SK-N-SH (cell line): ENCODE results near the gene HSF5. TPM values are rescaled to one million over a fixed set of nuclear protein-coding genes. Genes with fewer than 3 reads are reported as not detected.

Experiments
- CTCF ChIA-PET: fragments of 300-600, 350-600 bp; formaldehyde crosslinking; extraction: SDS; loops from one replicate; lab custom pipeline; 2021; lab: Yijun Ruan, JAX
- POLR2A ChIA-PET: fragments of 350-600 bp; sonication (Branson Sonifier 250); formaldehyde crosslinking; extraction: SDS; loops from one replicate; lab custom pipeline; 2020; ENCODE audit warnings: antibody characterized with exemption, inconsistent platforms; lab: Yijun Ruan, JAX
- DNase-seq: peaks from one replicate; pipeline ENCODE4 v3.0.0; 2012
- H2AFZ ChIP-seq: fragments of 200-600 bp; sonication (generic); 2 replicates; pipeline ENCODE4 v1.8.1; 2016; ENCODE audit warnings: antibody characterized with exemption, mild to moderate bottlenecking, low read depth
- H3F3A ChIP-seq: fragments of 200-600 bp; sonication (generic); replicated peaks from 2 replicates; pipeline ENCODE3; 2016; ENCODE audit warnings: antibody characterized with exemption, mild to moderate bottlenecking; ENCODE audit not compliant: insufficient read depth
- H3K27ac ChIP-seq, 2 experiments: fragments of 200-500 bp in 1 of 2; fragments of 200-600 bp in 1 of 2; sonication (Bioruptor generic) in 1 of 2; sonication (generic), shearing (Covaris generic) in 1 of 2; 2 replicates each; pipeline versions ENCODE4 v1.5.1 to v1.6.1; 2014 to 2016; ENCODE audit warnings: low read depth in 2 of 2, inconsistent platforms in 1 of 2, low read length in 1 of 2, mild to moderate bottlenecking in 1 of 2, mixed read lengths in 1 of 2
- H3K27me3 ChIP-seq: fragments of 200-600 bp; sonication (generic), shearing (Covaris generic); 2 replicates; pipeline ENCODE4 v1.6.1; 2016; ENCODE audit warnings: mixed run types; ENCODE audit not compliant: insufficient read depth
- H3K36me3 ChIP-seq, 2 experiments: fragments of 200-500 bp in 1 of 2; fragments of 200-600 bp in 1 of 2; sonication (Bioruptor generic) in 1 of 2; sonication (generic) in 1 of 2; replicated peaks in 1 of 2; 2 replicates each; pipeline versions ENCODE3 to v1.5.1; 2014 to 2016; ENCODE audit warnings: low read length in 1 of 2, mild to moderate bottlenecking in 1 of 2; ENCODE audit not compliant: insufficient read depth in 2 of 2, control insufficient read depth in 1 of 2
- H3K4me1 ChIP-seq, 2 experiments: fragments of 200-500 bp in 1 of 2; fragments of 200-600 bp in 1 of 2; sonication (Bioruptor generic) in 1 of 2; sonication (generic), shearing (Covaris generic) in 1 of 2; 2 replicates each; pipeline versions ENCODE4 v1.5.1 to v1.6.1; 2014 to 2016; ENCODE audit warnings: low read depth in 1 of 2, low read length in 1 of 2, mixed run types in 1 of 2; ENCODE audit not compliant: insufficient read depth in 2 of 2, control insufficient read depth in 1 of 2
- H3K4me2 ChIP-seq: fragments of 200-600 bp; sonication (generic), shearing (Covaris generic); 2 replicates; pipeline ENCODE4 v1.6.1; 2017; ENCODE audit warnings: mixed run types
- H3K4me3 ChIP-seq, 2 experiments: fragments of 200-500 bp in 1 of 2; fragments of 200-600 bp in 1 of 2; sonication (Bioruptor generic) in 1 of 2; sonication (generic), shearing (Covaris generic) in 1 of 2; 2 replicates each; pipeline versions ENCODE4 v1.5.1 to v1.8.1; 2014 to 2016; ENCODE audit warnings: low read depth in 2 of 2, inconsistent platforms in 1 of 2, low read length in 1 of 2, mild to moderate bottlenecking in 1 of 2, mixed read lengths in 1 of 2, moderate library complexity in 1 of 2
- H3K79me2 ChIP-seq: fragments of 200-600 bp; sonication (generic); 2 replicates; pipeline ENCODE4 v1.8.1; 2017; ENCODE audit warnings: mild to moderate bottlenecking; ENCODE audit not compliant: insufficient read depth
- H3K9ac ChIP-seq: fragments of 200-600 bp; sonication (generic); 2 replicates; pipeline ENCODE4 v1.6.1; 2017; ENCODE audit warnings: mixed run types
- H3K9me2 ChIP-seq: fragments of 200-600 bp; sonication (generic); 2 replicates; pipeline ENCODE4 v1.6.1; 2017; ENCODE audit warnings: mixed run types
- H3K9me3 ChIP-seq: fragments of 200-600 bp; sonication (generic); 2 replicates; pipeline ENCODE4 v1.6.1; 2017; ENCODE audit warnings: mixed run types, mild to moderate bottlenecking, moderate library complexity
- H4K20me1 ChIP-seq: fragments of 200-600 bp; sonication (generic); 2 replicates; pipeline ENCODE4 v1.6.1; 2017; ENCODE audit warnings: mild to moderate bottlenecking, mixed run types; ENCODE audit not compliant: insufficient read depth
- EZH2phosphoT487 ChIP-seq: fragments of 200-600 bp; sonication (generic); IDR thresholded peaks from 2 replicates; pipeline ENCODE4 v1.6.1; 2017; ENCODE audit warnings: low read depth, mixed run types, mild to moderate bottlenecking, antibody characterized with exemption, moderate library complexity, borderline replicate concordance
- MXI1 ChIP-seq: IDR thresholded peaks from 2 replicates; pipeline ENCODE4 v1.6.1; 2012; ENCODE audit warnings: mild to moderate bottlenecking, low read depth, low read length, improper control_type of control experiment
- NRF1 ChIP-seq: IDR thresholded peaks from 2 replicates; pipeline ENCODE4 v1.6.1; 2012; ENCODE audit warnings: low read depth, mild to moderate bottlenecking, low read length
- RAD21 ChIP-seq: IDR thresholded peaks from 2 replicates; pipeline ENCODE4 v1.6.1; 2012; ENCODE audit warnings: mild to moderate bottlenecking, low read length
- SIN3A ChIP-seq: IDR thresholded peaks from 2 replicates; pipeline ENCODE4 v1.6.1; 2012; ENCODE audit warnings: low read depth, mild to moderate bottlenecking, low read length, moderate library complexity, borderline replicate concordance
- SMC3 ChIP-seq: IDR thresholded peaks from 2 replicates; pipeline ENCODE4 v1.6.1; 2012; ENCODE audit warnings: low read depth, low read length, improper control_type of control experiment
- TAF1 ChIP-seq: IDR thresholded peaks from 2 replicates; pipeline ENCODE4 v1.6.1; 2012; ENCODE audit warnings: low read depth, mild to moderate bottlenecking, low read length, moderate library complexity, borderline replicate concordance
- WGBS: methylation state at CpG from one replicate; pipeline ENCODE4 v1.1.6; 2017; ENCODE audit warnings: low lambda C conversion rate; 5-methylcytosine and 5-hydroxymethylcytosine counted together
- polyA plus RNA-seq, 3 experiments: library from polyadenylated mRNA; depleted of rRNA; stranded (reverse); fragments of >200 nt; gene quantifications; 2 replicates each; pipeline ENCODE4 v1.2.3, GENCODE V29; 2012
- TF ChIP-seq, protein P1 (sequence below): IDR thresholded peaks from 2 replicates; pipeline ENCODE4 v1.4.0; 2012; ENCODE audit warnings: low read depth, borderline replicate concordance
- TF ChIP-seq, protein P2 (sequence below): IDR thresholded peaks from 2 replicates; pipeline ENCODE4; 2012
- TF ChIP-seq, protein P3 (sequence below): IDR thresholded peaks from 2 replicates; pipeline ENCODE4 v1.4.0; 2012; ENCODE audit warnings: low read depth, borderline replicate concordance
- TF ChIP-seq, protein P4 (sequence below): IDR thresholded peaks from 2 replicates; pipeline ENCODE4 v1.6.1; 2012; ENCODE audit warnings: mild to moderate bottlenecking, low read depth, low read length, moderate library complexity

The HSF5 gene
- polyA plus RNA-seq, 1 of the 3 experiments (the other 2 are of a cell fraction) = not detected

DNA sequence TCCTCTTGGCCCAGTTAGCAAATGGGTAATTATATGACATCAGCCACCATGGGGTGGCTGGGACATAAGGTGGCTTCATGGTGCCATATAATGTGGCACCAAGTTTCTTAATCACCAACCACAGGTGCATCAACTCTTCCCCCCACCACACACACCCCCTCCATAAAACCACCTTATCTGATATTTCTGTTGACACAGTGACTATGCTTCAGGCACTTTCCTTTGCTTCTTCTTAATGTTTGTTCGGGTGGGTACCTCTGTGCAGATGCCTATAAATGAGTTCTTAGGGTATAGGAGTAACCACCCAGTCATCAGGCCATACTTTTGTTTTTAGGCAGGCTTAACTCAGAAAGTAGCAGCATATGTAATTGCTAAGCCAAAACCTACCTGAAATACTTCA, 100.4 kb downstream of the HSF5 start (continued):
- TF ChIP-seq, protein P1, sequence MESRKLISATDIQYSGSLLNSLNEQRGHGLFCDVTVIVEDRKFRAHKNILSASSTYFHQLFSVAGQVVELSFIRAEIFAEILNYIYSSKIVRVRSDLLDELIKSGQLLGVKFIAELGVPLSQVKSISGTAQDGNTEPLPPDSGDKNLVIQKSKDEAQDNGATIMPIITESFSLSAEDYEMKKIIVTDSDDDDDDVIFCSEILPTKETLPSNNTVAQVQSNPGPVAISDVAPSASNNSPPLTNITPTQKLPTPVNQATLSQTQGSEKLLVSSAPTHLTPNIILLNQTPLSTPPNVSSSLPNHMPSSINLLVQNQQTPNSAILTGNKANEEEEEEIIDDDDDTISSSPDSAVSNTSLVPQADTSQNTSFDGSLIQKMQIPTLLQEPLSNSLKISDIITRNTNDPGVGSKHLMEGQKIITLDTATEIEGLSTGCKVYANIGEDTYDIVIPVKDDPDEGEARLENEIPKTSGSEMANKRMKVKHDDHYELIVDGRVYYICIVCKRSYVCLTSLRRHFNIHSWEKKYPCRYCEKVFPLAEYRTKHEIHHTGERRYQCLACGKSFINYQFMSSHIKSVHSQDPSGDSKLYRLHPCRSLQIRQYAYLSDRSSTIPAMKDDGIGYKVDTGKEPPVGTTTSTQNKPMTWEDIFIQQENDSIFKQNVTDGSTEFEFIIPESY = no peak
- no peak for TF ChIP-seq NRF1
- no peak for TF ChIP-seq TAF1
- TF ChIP-seq, protein P2, sequence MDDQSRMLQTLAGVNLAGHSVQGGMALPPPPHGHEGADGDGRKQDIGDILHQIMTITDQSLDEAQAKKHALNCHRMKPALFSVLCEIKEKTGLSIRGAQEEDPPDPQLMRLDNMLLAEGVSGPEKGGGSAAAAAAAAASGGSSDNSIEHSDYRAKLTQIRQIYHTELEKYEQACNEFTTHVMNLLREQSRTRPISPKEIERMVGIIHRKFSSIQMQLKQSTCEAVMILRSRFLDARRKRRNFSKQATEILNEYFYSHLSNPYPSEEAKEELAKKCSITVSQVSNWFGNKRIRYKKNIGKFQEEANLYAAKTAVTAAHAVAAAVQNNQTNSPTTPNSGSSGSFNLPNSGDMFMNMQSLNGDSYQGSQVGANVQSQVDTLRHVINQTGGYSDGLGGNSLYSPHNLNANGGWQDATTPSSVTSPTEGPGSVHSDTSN = no peak
- no peak for TF ChIP-seq MXI1
- TF ChIP-seq SIN3A = no peak
- TF ChIP-seq RAD21 = no peak
- TF ChIP-seq EZH2phosphoT487 = no peak
- no peak for TF ChIP-seq SMC3

DNA sequence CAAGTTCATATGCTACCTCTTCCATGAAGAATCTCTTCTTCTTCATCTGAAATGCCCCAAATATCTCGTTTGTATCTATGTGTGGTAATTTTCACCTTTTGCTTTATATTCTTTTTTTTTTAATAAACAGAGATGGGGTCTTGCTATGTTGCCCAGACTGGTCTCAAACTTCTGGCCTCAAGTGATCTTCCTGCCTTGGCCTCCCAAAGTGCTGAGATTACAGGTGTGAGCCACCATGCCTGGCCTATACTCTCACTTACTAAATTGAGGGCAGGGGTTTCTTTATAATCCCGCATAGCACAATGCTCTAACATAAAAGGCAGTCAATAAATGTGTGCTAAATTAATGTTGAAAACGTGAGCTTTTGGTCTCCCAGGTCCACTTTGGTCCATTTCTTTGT, 101.5 kb downstream of the HSF5 start:
- H3K27ac ChIP-seq = no peak overlapping the region
- POLR2A ChIA-PET = no interaction called here
- no peaks in the 10 kb centered on the region for H4K20me1 ChIP-seq
- no peak overlapping the region for H2AFZ ChIP-seq
- H3K4me1 ChIP-seq = peaks cover 0 to 9% of the 10 kb centered on the region in 2 experiments; a peak in 2 of 4 replicates
- no peak for TF ChIP-seq SIN3A
- TF ChIP-seq, protein P3, sequence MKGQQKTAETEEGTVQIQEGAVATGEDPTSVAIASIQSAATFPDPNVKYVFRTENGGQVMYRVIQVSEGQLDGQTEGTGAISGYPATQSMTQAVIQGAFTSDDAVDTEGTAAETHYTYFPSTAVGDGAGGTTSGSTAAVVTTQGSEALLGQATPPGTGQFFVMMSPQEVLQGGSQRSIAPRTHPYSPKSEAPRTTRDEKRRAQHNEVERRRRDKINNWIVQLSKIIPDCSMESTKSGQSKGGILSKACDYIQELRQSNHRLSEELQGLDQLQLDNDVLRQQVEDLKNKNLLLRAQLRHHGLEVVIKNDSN = no peak
- TF ChIP-seq, protein P4, sequence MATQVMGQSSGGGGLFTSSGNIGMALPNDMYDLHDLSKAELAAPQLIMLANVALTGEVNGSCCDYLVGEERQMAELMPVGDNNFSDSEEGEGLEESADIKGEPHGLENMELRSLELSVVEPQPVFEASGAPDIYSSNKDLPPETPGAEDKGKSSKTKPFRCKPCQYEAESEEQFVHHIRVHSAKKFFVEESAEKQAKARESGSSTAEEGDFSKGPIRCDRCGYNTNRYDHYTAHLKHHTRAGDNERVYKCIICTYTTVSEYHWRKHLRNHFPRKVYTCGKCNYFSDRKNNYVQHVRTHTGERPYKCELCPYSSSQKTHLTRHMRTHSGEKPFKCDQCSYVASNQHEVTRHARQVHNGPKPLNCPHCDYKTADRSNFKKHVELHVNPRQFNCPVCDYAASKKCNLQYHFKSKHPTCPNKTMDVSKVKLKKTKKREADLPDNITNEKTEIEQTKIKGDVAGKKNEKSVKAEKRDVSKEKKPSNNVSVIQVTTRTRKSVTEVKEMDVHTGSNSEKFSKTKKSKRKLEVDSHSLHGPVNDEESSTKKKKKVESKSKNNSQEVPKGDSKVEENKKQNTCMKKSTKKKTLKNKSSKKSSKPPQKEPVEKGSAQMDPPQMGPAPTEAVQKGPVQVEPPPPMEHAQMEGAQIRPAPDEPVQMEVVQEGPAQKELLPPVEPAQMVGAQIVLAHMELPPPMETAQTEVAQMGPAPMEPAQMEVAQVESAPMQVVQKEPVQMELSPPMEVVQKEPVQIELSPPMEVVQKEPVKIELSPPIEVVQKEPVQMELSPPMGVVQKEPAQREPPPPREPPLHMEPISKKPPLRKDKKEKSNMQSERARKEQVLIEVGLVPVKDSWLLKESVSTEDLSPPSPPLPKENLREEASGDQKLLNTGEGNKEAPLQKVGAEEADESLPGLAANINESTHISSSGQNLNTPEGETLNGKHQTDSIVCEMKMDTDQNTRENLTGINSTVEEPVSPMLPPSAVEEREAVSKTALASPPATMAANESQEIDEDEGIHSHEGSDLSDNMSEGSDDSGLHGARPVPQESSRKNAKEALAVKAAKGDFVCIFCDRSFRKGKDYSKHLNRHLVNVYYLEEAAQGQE = no peak
- CTCF ChIA-PET = interaction anchor here (0.6 to 1.3 kb wide), 3 partner anchors 31 to 887 kb away, joined by 4 to 5 read pairs (median 4); partner anchors contain the start of genes RNF43 and SUPT4H1
- no peak overlapping the region for H3K9ac ChIP-seq
- H3K9me3 ChIP-seq = no peaks in the 10 kb centered on the region
- no peak for DNase-seq
- no peaks in the 10 kb centered on the region for H3F3A ChIP-seq
- H3K4me3 ChIP-seq = no peak overlapping the region
- H3K36me3 ChIP-seq = no peaks in the 10 kb centered on the region
- H3K27me3 ChIP-seq = peaks cover 21% of the 10 kb centered on the region
- H3K4me2 ChIP-seq = no peak overlapping the region
- no peaks in the 10 kb centered on the region for H3K9me2 ChIP-seq
- no peaks in the 10 kb centered on the region for H3K79me2 ChIP-seq
- WGBS = 13% methylated on average over 3 of the region's 3 CpGs
